HG02678 (cell line): ENCODE measurements around the gene ZNF536.

Experiments used
- ATAC-seq: cut with Tn5 transposase; IDR thresholded peaks from one replicate; pipeline ENCODE4 v1.9.1; 2021; ENCODE audit warnings: mild to moderate bottlenecking, moderate library complexity; ENCODE audit not compliant: unreplicated experiment

ZNF536 gene

DNA sequence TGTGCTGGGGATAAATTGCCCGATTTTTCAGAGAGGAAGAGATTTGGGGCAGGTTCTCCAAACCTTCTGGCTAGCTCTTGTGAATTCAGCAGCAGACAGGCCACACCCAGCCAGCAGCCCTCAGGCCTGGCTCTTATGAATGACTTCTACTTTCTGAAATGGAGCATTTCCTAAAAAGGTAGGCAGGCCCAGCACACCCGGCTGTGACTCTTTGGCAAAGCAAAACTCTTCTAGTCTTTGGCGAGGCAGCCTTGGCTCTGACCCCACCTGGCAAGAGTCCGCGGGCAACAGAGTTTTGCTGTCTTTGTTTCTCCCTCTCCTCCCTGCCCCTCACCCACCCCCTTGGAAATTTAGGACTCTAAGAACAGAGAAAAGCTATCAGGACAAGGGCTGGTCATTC, 221.2 kb downstream of the ZNF536 start:
- no peak for ATAC-seq

GRCh38 chr19:30593975-30594745, 222.0 kb downstream of the ZNF536 start:
- ATAC-seq = no peak

GRCh38 chr19:30596268-30596667, 224.1 kb downstream of the ZNF536 start:
- ATAC-seq = no peak

DNA sequence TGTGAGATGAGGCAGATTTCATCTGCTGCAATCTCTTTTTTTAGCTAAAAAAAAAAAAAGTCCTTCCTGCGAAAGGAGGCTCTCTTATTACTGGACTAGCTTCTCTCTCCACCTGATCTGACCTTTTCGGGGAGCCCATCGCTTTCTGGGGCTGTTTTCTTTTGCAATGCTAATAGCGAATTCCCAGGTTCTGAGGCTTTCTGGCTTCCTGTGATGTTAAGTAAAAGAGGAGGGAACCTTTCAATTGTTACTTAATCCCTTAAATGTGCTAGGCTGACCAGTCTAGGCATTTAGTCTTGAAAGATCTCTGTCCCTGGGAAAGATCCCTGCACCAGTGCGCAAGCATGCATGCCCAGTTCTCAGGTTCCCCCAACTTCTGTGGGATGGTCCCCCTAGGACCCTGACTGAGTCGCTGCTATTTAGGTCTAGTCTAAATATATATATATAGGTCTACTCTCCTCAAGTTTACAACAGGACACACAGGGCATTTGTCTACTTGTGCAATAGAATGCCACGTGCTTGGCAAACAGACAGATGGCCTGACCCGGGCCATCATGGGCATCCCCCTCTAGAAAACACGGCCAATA, 224.7 kb downstream of the ZNF536 start:
- ATAC-seq = no peak

DNA sequence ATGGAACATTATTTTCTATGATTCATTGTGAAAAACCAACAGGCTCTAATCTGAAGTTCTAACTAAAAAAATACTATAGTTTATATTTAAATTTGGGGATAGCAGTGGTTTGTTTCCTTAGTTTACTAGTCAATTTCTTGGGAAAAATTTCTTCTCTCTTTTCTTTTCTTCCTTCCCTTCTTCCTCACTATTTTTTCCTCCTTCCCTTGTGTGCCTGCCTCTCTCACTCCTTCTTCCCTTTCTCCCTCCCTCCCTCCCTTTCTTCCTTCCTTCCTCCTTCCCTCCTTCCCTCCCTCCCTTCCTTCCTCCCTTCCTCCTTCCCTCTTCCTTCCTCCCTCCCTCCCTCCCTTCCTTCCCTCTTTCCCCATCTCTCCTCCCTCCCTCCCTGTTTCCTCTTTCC, 226.5 kb downstream of the ZNF536 start:
- ATAC-seq = no peak

DNA sequence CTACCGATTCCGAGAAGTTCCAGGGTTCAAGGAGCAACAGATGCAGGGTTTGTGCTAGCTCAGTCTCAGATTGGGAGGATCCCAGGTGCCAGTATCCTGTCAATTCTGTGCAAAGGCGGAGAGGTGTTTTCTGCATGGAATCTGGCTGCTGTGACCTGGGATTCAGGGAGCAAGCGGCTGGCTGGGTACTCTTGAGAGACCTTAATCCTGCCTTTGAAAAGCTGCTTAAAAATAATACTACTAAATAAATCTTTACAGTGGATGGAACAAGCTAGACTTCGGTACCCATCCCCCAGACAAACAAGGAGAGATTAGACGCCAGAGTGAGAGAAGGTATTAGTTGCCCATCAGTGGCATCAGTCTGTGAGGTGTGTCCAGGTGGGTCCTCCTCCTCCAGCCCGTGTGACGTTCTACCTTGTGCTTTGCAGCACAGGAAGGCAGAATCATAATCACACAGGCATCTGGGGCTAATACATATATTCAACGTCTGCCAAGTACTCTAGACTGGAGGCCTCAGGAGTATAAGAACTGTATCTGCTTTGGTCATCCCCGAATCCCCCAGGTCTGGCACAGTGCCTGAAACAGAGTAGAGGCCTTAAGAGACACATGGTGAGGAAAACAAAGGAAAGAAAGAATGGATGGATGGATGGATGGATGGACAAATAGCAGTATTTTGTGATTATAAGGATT, 230.6 kb downstream of the ZNF536 start:
- no peak for ATAC-seq

GRCh38 chr19:30604657-30605056, 232.5 kb downstream of the ZNF536 start:
- no peak for ATAC-seq

GRCh38 chr19:30605333-30605732, 233.1 kb downstream of the ZNF536 start:
- ATAC-seq = no peak

GRCh38 chr19:30606114-30607050, 234.2 kb downstream of the ZNF536 start:
- no peak for ATAC-seq
